ENCODE data around the gene HOXB6.

Gene HOXB6

GRCh38 chr17:48568499-48569239 is 36.1 kb downstream of the HOXB6 start (continued):
- TF ChIP-seq ZNF768 (tag by site-specific recombination; IDR thresholded peaks at IDR 0.05) = no peak
- peak; percentile 75 for TF ChIP-seq PRDM1 (tag by site-specific recombination; IDR thresholded peaks at IDR 0.05)
- TF ChIP-seq ZNF488 (tag by site-specific recombination; IDR thresholded peaks at IDR 0.05) = peak; percentile 27; the same call in 1 of the 2 replicates
- no peak for TF ChIP-seq ZNF184 (tag by site-specific recombination; IDR thresholded peaks at IDR 0.05)
- no peak for TF ChIP-seq ZNF132 (tag by site-specific recombination; IDR thresholded peaks at IDR 0.05; ENCODE audit: borderline replicate concordance)
- TF ChIP-seq SCRT2 (tag by site-specific recombination; IDR thresholded peaks at IDR 0.05) = no peak
- no peak for TF ChIP-seq ZNF521 (tag by site-specific recombination; IDR thresholded peaks at IDR 0.05)
- TF ChIP-seq, protein P1, sequence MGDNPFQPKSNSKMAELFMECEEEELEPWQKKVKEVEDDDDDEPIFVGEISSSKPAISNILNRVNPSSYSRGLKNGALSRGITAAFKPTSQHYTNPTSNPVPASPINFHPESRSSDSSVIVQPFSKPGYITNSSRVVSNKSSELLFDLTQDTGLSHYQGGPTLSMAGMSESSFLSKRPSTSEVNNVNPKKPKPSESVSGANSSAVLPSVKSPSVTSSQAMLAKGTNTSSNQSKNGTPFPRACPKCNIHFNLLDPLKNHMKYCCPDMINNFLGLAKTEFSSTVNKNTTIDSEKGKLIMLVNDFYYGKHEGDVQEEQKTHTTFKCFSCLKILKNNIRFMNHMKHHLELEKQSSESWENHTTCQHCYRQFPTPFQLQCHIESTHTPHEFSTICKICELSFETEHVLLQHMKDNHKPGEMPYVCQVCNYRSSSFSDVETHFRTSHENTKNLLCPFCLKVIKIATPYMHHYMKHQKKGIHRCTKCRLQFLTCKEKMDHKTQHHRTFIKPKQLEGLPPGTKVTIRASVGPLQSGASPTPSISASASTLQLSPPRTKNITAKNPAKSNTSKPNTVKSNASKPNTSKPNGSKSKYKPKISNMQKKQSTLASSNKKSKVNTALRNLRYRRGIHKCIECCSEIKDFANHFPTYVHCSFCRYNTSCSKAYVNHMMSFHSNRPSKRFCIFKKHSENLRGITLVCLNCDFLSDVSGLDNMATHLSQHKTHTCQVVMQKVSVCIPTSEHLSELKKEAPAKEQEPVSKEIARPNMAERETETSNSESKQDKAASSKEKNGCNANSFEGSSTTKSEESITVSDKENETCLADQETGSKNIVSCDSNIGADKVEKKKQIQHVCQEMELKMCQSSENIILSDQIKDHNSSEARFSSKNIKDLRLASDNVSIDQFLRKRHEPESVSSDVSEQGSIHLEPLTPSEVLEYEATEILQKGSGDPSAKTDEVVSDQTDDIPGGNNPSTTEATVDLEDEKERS (tag by site-specific recombination; IDR thresholded peaks at IDR 0.05) = no peak
- TF ChIP-seq ZNF677 (tag by site-specific recombination; IDR thresholded peaks at IDR 0.05) = no peak
- TF ChIP-seq ZIC2 (tag by site-specific recombination; IDR thresholded peaks at IDR 0.05) = 0 out of 2 replicates have a peak, but pooled peaks have one; percentile 21
- TF ChIP-seq ZNF114 (tag by site-specific recombination; IDR thresholded peaks at IDR 0.05) = no peak
- 0 out of 2 replicates have a peak, but pooled peaks have one; percentile 1 for TF ChIP-seq ZBTB11 (tag by site-specific recombination; conservative IDR thresholded peaks at IDR 0.05; ENCODE audit: low read depth)
- no peak for TF ChIP-seq ZFP37 (tag by site-specific recombination; IDR thresholded peaks at IDR 0.05)
- no peak for TF ChIP-seq SCRT1 (tag by site-specific recombination; IDR thresholded peaks at IDR 0.05; ENCODE audit: borderline replicate concordance)
- TF ChIP-seq ZNF518A (tag by site-specific recombination; conservative IDR thresholded peaks at IDR 0.05; ENCODE audit: low read depth) = no peak
- TF ChIP-seq ZNF133 (tag by site-specific recombination; IDR thresholded peaks at IDR 0.05) = no peak
- TF ChIP-seq GLI2 (tag by site-specific recombination; IDR thresholded peaks at IDR 0.05; ENCODE audit: borderline replicate concordance, low read depth) = no peak
- TF ChIP-seq ZNF624 (tag by site-specific recombination; IDR thresholded peaks at IDR 0.05) = no peak
- TF ChIP-seq, protein P2, sequence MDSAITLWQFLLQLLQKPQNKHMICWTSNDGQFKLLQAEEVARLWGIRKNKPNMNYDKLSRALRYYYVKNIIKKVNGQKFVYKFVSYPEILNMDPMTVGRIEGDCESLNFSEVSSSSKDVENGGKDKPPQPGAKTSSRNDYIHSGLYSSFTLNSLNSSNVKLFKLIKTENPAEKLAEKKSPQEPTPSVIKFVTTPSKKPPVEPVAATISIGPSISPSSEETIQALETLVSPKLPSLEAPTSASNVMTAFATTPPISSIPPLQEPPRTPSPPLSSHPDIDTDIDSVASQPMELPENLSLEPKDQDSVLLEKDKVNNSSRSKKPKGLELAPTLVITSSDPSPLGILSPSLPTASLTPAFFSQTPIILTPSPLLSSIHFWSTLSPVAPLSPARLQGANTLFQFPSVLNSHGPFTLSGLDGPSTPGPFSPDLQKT (IDR thresholded peaks at IDR 0.05; ENCODE audit: borderline replicate concordance, low read depth, low read length) = no peak
- TF ChIP-seq REPIN1 (tag by site-specific recombination; IDR thresholded peaks at IDR 0.05; ENCODE audit: low read depth) = no peak
- no peak for TF ChIP-seq ZNF248 (tag by site-specific recombination; IDR thresholded peaks at IDR 0.05)
- TF ChIP-seq ZNF544 (tag by site-specific recombination; IDR thresholded peaks at IDR 0.05) = no peak
- TF ChIP-seq ZNF354C (tag by site-specific recombination; IDR thresholded peaks at IDR 0.05; ENCODE audit: borderline replicate concordance, low read depth) = no peak
- no peak for TF ChIP-seq ZNF155 (tag by site-specific recombination; IDR thresholded peaks at IDR 0.05)
- TF ChIP-seq YY1 (tag by site-specific recombination; IDR thresholded peaks at IDR 0.05) = peak; percentile 81; the same call in 1 of the 2 replicates
- no peak for TF ChIP-seq ZFHX2 (tag by site-specific recombination; conservative IDR thresholded peaks at IDR 0.05)
- TF ChIP-seq ZNF777 (tag by site-specific recombination; IDR thresholded peaks at IDR 0.05; ENCODE audit: borderline replicate concordance) = no peak
